AG20443 (cell line): Measurements from ENCODE around the gene HEATR5A.
"Not testable (repeated sequence)": the region's sequence is repeated elsewhere in the genome, so short reads cannot be mapped to it uniquely, and the experiment has no call there.

Experiments
- DNase-seq: peaks from one replicate; pipeline ENCODE4 v3.0.0; 2012; ENCODE audit warnings: low spot score, mixed read lengths

The HEATR5A gene

DNA sequence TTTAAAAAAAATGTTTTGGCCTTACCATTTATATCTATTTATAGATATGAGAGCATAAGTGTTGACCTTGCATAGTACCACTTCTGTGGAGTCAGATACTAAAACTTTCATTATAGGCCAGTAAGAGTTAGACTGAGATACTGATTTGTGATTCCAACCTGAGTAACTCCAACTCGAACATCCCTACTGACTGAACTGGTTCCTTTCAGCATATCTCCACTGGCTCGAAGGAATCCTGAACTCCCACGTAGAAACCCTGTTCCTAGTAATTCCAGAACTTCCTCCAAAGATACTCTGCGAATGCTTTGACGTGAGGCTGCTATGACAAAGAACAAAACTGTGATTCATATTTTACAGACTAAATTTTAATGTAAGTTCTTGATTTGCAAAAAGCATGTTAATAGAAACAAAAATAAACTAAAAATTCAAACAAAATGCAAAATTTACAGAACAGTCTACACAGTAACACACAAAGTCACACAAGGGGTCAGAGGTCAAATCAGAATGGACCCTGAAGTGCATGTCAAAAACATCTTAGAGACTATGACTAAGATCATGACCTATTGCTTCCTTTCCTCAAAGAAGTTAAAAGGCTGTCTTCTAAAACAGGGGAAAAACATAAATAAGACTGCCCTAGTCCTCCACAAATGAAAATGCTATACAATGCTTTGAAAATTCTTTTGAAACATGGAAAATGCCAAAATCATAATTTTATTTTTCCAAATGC, 31.5 kb downstream of the HEATR5A start:
- no peak for DNase-seq

DNA sequence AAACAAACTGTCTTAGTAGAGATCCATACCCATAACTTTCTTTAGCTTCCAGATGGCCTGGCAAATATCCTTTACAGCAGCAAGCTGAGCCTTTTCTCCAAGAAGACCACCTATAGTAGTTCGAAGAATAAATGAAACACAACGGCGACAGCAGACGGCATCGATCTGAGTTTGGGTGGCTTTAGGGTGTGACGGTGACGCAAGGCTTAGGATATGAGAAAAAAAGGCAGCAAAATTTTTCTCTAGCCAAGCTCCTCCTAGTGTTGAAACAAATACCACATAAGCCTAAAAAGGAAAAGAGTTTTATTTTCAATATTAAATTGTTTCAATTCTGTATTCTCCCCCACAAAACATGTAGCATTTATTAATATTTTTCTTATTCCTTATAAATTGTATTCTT, 33.3 kb downstream of the HEATR5A start:
- DNase-seq, result peak; percentile 25

DNA sequence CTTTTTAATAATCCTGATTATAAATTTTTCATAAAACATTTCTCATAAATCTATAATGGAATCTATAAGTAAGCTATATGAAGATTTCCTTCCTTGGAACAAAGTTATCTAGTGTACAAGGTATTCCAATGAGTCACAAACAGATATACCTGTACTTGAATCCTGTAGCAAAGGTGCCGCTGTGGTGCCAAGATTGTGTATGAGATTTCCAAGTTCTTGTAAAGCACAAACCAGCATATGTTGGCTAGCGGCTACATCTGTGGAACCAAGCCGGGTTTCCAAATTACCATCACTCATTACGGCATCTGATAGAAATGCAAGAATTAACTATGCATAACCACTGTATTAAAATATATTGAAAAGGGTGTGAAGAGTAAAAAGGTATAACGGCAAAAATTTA, 34.1 kb downstream of the HEATR5A start:
- no peak for DNase-seq

DNA sequence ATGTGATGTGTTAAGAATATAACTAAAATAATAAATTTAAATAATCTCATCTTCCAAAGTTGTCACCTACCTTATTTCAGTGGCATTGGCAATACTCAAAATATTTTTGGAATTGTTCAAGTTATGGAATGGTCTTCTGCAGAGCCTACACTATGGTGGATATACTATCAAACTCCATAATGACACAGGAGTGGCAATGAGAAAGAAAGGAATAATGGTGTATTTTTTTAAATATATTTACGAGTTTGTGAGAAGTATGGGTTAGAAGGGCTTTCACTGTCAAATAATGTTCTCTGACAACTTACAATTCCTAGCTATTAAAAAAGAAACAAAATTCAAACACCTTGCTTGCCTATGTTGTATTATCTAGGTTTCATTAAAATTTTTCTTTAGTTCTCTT, 38.1 kb downstream of the HEATR5A start:
- no peak for DNase-seq

DNA sequence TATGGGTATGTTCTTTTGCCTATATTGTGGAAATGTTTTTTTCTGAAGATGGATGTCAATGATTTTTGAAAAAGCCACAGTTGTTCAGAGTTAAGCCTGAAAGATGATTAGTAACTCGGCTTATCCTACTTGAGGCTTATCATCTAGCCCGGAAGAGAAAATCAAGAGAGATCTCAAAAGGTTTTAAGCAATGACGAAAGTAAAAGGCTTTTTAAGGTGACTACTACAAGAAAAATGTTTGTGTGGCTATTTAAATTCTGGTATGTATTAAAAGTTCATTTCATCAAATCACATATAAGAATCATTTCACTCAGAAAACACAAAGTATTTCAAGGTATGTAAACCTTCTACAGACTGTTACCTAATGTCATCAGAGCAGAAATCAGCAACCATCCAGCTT, 40.2 kb downstream of the HEATR5A start:
- no peak for DNase-seq

DNA sequence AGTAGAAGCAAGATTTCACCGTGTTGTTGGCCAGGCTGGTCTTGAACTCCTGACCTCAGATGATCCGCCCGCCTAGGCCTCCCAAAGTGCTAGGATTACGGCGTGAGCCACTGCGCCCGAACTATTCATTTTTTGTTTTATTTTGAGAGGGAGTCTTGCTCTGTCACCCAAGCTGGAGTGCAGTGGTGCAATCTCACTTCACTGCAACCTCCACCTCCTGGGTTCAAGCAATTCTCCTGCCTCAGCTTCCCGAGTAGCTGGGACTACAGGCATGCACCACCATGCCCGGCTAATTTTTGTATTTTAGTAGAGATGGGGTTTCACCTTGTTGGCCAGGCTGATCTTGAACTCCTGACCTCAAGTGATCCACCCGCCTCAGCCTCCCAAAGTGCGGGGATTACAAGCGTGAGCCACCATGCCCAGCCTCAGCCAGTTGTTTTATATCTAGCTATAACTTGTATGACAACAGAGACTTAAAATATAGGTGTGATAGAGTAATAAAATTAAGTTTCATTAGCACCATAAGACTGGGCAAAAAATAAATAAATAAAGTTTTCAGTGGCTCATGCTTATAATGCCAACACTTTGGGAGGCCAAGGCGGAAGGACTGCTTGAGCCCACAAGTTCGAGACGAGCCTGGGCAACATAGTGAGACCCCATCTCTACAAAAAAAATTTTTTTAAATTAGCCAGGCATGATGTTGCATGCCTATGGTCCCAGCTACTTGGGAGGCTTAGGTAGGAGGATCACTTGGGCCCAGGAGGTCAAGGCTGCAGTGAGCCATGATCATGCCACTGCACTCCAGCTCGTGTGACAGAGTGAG, 41.0 kb downstream of the HEATR5A start:
- not testable (repeated sequence) for DNase-seq

DNA sequence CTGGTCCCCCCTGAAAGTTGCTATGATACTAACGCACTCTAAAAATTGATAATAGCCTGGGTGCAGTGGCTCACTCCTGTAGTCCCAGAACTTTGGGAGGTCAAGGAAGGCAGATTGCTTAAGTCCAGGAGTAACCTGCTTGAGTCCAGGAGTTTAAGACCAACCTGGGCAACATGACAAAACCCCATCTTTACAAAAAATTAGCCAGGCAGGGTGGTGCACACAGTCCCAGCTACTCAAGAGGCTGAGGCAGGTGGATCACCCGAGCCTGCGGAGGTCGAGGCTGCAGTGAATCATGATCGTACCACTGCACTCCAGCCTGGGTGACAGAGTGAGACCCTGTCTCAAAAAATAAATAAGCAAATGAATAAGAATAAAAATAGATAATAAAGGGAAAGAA, 42.9 kb downstream of the HEATR5A start:
- DNase-seq, result no peak

DNA sequence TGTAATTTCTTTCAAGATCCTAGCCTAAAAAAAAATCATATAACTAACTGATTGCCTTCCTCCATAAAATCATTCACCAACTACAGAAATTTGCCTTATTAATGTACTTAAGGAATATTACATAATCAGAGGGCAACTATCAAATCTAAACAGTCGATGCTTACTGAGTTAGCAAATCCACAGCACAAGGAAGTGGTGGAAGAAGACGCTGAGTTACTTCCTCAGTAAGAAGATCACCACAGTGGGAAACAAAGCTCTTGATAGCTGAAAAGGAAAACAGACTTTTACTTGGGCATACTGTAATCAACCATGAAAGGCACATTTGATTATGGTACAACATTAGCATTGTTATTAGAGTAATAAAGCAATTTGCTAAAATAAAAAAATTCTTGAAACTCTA, 48.7 kb downstream of the HEATR5A start:
- no peak for DNase-seq

DNA sequence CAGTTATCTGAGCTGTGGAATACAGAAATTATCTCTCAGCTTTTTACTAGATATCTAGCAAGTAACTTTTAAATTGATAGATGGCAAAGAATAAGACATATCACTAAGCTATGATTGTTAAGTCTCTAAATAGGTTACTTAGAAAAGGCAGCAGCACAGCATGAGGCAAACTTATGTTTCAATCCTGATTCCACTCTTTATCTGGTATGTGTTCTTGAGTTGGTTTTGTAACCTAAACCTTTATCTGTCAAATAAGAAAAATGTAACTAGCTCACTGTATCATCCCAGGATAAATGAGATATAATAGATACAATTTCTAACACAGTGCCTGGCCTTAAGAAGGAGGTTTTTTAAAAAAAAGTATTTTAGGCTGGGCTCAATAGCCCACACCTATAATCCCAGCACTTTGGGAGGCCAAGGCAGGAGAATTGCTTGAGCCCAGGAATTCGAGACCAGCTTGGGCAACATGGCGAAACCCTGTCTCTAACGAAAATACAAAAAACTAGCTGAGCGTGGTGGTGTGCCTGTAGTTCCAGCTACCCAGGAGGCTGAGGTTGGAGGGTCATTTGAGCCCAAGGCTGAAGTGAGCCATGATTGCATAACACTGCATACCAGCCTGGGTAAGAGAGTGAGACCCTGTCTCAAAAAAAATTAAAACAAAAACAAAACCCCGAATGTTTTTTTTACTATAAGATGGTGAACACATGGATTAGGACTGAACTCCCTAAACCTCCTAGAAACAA, 56.8 kb downstream of the HEATR5A start:
- no peak for DNase-seq

DNA sequence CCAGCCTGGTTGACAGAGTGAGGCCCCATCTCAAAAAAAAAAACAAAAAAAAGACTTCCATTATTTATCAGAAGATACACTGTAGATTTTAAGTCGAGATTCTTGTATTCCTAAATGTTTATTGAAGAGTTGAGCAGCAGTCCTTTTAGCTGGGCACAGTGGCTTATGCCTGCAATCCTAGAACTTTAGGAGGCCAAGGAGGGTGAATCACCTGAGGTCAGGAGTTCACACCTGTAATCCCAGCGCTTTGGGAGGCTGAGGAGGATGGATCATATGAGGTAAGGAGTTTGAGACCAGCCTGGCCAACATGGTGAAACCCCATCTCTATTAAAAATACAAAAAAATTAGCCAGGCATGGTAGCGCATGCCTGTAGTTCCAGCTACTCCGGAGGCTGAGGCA, 57.6 kb downstream of the HEATR5A start:
- no peak for DNase-seq

DNA sequence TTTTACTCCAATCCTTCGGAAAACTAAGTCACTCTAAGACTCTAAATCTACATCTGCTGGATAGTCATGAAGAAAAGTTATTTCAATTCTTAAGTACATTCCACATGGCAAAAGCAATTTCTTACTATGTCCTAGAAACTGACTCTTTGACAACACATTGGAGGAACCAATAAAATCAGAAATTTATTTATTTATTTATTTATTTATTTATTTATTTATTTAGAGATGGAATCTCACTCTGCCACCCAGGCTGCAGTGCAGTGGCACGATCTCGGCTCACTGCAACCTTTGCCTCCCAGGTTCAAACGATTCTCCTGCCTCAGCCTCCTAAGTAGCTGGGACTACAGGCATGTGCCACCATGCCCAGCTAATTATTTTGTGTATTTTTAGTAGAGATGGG, 58.6 kb downstream of the HEATR5A start:
- DNase-seq, result not testable (repeated sequence)

DNA sequence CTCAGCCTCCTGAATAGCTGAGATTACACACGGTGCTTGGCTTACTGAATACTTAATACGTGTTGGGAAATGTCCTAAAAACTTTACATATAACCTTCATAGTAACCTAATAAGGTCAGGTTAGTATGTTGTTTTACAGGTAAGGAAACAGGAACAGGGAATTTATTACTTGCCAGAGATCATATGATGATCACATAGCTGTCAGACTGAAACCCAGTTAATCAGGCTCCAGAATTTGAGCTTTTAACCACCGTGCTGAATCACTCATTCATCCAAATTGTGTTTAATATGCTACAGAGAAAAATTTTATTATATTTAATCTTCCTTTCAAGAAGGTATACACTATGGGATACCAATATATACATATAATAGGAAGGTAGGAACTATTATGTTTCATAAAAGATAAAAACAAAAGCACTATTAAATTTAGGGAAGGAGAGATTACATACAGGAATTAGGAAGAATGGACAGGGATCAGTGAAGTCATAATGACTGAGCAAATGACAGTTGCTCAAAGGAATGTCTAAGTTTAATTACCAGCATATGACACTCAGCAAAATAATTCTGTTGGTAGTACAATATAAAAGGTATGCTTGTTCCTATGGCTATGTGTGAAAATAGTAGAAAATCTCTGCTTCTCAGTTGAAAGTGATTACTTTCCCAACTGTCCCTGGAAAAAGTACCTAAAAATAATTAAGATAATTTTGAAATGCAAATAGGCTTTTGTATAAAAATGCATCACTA, 59.3 kb downstream of the HEATR5A start:
- DNase-seq, result peak; percentile 45

DNA sequence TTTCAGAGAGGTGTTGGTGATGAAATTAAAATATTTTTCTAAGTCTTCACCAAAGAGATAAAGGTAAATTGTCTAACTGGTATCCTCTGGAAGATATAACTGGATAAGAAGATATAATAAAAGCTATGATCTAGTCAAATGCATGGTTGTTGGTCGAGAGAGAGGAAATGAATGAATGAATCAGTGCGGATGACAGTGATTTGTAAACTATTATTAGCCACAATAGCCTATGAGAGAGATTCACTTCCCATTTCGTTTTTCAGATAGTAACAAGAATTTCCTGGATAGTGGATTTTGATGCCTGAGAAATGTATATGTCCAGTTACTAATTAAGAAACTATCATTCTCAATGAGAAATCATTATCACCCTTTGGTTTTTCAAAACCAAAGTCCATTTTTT, 63.1 kb downstream of the HEATR5A start:
- no peak for DNase-seq

DNA sequence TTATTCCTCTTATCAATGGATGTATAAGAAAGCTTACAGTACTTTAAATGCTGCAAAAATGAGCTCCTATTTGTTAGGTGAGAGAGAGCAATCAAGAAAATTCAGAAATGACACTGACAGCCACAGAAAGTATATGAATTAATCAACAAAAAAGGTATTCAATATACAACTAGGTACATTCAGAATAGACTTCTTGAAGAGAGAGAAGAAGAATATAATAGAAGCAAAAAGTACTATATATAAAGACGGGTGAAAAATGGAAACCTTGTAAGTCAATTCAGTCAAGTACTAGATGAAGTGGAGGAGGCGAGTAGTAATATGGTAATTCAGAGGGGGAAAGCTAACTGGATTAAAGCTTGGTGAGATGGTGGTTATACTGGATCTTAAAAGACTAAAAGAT, 74.3 kb downstream of the HEATR5A start:
- no peak for DNase-seq

DNA sequence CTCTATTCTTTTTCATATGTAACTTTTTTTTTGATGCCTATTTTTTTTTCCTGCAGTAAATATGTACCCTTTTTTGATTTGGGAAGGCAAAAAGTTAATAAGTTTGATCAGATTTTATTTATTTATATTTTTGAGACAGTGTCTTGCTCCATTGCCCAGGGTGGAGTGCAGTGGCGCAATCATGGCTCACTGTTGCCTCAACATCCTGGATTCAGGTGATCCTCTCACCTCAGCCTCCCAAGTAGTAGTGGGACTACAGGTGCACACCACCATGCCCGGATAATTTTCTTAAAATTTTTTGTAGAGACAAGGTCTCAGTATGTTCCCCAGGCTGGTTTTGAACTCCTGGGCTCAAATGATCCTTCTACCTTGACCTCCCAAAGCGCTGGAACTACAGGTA, 79.1 kb downstream of the HEATR5A start:
- DNase-seq, result no peak

DNA sequence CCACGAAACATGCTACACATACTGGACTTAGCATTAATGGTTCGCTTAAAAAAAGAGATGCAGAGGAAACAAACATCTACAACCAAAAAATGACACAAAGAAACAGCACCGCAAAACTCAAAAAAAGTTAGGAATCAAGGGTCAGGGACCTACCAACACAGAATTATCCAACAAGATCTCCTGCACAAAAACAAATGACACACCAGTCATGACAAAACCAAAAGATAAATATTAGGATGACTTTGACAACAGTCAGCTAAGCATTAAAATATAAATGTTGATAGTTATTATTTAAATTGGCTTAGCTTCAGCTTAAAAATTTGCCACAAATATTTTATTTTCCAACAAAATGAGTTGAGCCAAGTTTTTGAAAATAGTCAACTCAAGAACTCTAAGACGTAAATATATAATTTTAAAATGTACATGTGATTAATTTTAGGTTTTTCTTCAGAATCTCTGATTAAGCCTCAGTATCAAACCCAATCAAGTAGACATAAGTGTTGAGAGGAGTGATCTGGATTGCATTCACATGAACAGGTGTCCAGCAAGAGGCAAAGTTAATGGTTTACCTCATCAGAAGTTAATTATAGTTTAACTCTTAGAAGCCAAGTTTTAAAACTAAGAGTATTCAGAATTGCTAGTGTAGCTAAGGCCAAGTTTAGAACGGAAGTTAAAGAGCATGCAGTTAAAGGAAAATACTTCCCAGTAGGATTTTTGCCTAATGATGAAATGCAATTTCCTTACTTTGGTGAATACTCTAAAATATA, 79.9 kb downstream of the HEATR5A start:
- no peak for DNase-seq

DNA sequence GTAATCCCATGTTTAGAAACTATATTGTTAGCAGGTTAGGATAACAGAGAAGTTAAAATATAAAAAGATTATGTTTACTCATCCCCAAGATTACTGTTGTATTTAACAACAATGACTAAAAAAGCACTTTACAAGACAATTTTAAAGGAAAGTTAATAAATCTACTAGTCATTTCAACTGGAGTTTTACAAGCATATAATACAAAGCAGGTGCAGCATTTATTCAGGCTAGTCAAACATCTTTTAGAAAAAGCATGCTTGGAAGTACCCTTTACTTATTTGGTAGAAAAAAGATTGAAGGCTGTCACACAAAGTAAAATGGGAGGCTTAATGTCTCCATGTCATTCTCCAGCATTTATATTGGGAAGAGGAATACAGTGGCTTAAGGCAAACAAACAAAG, 80.6 kb downstream of the HEATR5A start:
- DNase-seq, result no peak

DNA sequence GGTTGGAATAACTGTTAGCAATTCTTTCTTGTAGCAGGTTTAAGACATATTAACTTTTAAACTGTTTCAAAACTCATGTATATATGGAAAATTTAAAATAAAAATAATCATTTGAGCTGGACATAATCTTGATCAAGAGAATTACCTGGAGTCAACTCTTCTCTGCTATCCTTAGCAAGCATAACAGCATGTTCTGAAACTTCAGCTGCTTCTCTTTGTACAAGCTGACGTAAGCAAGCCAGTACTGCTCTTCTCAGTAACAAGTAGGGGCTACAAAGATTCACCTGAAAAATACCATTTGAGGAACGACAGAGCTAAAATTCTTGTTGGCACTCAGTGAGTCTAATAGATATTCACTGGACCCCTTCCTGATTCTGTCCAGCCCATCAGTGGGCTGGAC, 83.0 kb downstream of the HEATR5A start:
- no peak for DNase-seq

DNA sequence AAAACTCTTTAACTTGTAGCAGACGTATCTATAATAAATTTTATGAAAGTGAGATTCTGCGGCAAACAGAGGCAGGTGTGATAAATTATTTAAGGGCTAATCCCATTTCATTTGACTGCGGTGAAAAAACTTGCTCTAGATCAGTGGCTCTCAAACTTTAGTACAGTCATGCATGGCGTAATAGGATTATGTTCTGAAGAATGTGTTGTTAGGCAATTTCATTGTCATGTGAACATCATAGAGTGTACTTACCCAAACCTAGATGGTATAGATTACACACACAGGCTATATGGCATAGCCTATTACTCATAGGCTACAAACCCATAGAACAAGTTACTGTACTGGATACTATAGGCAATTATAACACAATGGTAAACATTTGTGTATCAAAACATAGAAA, 83.7 kb downstream of the HEATR5A start:
- DNase-seq, result no peak

DNA sequence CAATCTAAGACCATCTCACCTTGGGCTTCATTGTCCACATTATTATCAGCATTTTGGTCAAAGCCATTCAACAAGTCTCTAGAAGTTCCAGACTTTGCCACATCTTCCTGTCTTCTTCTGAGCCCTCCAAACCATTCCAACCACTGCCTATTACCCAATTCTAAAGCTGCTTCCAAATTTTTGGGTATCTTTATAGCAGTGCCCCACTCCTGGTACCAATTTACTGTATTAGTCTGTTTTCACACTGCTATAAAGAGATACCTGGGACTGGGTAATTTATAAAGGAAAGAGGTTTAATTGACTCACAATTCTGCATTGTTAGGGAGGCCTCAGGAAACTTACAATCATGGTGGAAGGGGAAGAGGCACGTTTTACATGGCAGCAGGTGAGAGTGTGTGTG, 89.0 kb downstream of the HEATR5A start:
- DNase-seq, result not testable (repeated sequence)

DNA sequence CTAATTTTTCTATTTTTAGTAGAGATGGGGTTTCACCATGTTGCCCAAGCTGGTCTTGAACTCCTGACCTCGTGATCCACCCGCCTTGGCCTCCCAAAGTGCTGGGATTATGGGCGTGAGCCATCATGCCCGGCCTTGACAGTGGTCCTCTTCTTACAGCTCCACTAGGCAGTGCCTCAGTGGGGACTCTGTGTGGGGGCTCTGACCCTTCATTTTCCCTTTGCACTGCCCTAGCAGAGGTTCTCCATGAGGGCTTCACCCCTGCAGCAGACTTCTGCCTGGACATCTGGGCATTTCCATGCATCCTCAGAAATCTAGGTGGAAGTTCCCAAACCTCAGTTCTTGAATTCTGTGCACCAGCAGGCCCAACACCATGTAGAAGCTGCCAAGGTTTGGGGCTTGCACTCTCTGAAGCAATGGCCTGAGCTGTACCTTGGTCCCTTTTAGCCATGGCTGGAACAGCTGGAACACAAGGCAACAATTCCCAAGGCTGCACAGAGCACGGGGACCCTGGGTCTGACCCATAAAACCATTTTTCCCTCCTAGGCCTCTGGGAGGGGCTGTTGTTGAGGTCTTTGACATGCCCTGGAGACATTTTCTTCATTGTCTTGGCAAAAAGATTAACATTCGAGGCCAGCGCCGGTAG, 90.4 kb downstream of the HEATR5A start:
- not testable (repeated sequence) for DNase-seq
